Activated naive CD4-positive, alpha-beta T cell treated with anti-CD3 and anti-CD28 coated beads, Interleukin-2, amount 50 U/mL, for 24 hours (primary cell): ENCODE results near the gene RGP1.
A peak's percentile ranks its signal among the peaks of the same experiment; 100 is the strongest.

Experiments
- H3K27ac Mint-ChIP-seq: one replicate; pipeline ENCODE4 v1.8.0; 2021; ENCODE audit warnings: mild to moderate bottlenecking, mixed read lengths
- H3K27me3 Mint-ChIP-seq: one replicate; pipeline ENCODE4 v1.8.0; 2021; ENCODE audit warnings: mixed read lengths
- H3K36me3 Mint-ChIP-seq: one replicate; pipeline ENCODE4 v1.8.0; 2021; ENCODE audit warnings: mixed read lengths
- H3K4me1 Mint-ChIP-seq: one replicate; pipeline ENCODE4 v1.8.0; 2021; ENCODE audit warnings: mixed read lengths
- H3K4me3 Mint-ChIP-seq: one replicate; pipeline ENCODE4 v1.8.0; 2021; ENCODE audit warnings: mild to moderate bottlenecking, mixed read lengths
- H3K9me3 Mint-ChIP-seq: one replicate; pipeline ENCODE4 v1.8.0; 2021; ENCODE audit warnings: mixed read lengths

Gene RGP1, protein sequence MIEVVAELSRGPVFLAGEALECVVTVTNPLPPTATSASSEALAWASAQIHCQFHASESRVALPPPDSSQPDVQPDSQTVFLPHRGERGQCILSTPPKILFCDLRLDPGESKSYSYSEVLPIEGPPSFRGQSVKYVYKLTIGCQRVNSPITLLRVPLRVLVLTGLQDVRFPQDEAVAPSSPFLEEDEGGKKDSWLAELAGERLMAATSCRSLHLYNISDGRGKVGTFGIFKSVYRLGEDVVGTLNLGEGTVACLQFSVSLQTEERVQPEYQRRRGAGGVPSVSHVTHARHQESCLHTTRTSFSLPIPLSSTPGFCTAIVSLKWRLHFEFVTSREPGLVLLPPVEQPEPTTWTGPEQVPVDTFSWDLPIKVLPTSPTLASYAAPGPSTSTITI

DNA sequence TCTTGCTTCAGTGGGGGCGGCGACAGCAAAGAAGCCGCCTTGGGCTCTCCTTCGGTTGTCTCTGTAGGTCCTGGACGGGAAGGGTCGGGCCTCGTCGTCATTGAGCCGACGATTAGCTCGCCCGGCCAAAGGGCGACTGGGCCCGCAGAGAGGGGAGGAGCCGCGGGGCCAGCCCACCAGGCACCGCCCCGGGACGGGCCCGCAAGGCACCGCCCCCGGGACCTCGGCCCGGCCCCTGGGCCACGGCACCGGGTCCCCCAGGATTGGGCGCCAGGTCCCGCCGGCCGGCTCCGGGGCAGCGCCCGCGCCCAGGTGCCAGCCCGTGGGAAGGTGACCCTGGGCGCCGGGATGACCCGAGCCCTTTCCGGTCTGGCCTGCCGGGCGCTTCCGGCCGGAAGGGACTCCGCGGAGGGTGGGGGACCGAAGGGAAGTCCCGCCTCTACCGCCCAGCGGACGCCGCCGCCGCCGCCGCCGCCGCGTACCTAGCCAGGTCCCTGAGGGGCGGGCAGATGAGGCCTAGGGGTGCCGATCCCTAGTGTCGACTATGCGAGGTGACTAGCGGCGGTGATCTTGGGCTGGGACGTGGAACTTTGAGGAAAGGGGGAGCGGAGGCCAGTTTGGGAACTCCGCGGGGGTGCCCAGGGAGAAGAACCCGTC lies at the start of gene RGP1, which contains the start of gene GBA2:
RGP1 (plus strand) TSS at position 430 of the 657 bp plus-strand sequence. CDS start 469 bp downstream, outside the sequence.
GBA2 (minus strand) TSS at position 371 of the 657 bp plus-strand sequence. CDS start 524 bp downstream, outside the sequence.
- H3K27ac Mint-ChIP-seq: peak within 1 kb of the TSS; percentile 87
- H3K36me3 Mint-ChIP-seq: peaks cover 12% of the 10 kb centered on the region
- H3K4me1 Mint-ChIP-seq: peaks cover 37% of the 10 kb centered on the region
- H3K9me3 Mint-ChIP-seq: no peaks in the 10 kb centered on the region
- H3K4me3 Mint-ChIP-seq: peak within 1 kb of the TSS; percentile 92
- H3K27me3 Mint-ChIP-seq: no peaks in the 10 kb centered on the region

DNA sequence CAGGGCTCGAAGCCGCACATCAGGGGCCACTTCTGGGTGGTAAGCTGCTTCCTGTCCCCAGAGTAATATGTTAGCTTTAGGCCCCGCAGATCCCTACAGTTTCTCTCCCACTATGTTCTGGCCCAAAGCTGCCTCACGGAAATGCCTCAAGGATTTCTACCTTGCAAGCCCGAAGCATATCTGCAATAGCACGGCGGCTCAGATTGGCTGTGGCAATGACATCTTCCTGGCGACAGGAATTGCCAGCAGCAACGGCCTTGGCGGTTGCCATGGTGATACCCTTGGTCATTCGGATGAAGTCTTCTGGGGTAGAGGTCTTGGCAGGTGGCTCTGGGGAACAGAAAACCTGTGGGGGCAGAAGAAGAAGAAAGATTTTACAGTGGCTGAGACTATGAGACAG lies 49.1 kb upstream of the RGP1 start:
- Mint-ChIP-seq H3K4me1 (peaks cover 8% of the 10 kb centered on the region), H3K36me3 (peaks cover 13% of the 10 kb centered on the region), H3K27me3 (no peaks in the 10 kb centered on the region), H3K27ac (no peak overlapping the region), H3K9me3 (no peaks in the 10 kb centered on the region), H3K4me3 (no peak overlapping the region)

DNA sequence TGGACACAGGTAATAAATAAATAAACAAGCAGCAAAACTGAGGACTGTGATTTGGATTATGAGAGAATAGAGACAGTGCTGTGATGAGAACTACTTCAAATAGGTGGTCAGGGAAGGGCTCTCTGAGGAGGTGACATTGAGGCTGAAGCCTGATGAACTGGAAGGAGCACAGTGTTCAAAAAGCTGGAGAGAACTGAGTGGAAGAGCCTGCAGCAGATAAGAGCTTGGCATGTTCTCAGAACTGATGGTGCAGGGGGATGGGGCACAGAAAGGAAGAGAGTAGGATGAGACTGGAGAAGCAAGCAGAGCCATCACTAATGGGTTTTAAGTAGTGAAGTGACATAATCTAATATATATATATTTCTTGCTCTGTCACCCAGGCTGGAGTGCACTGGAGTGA lies 48.1 kb upstream of the RGP1 start:
- no peaks in the 10 kb centered on the region for H3K27me3 Mint-ChIP-seq
- H3K9me3 Mint-ChIP-seq: no peaks in the 10 kb centered on the region
- peaks cover 13% of the 10 kb centered on the region for H3K36me3 Mint-ChIP-seq
- peaks cover 8% of the 10 kb centered on the region for H3K4me1 Mint-ChIP-seq
- no peak overlapping the region for H3K27ac Mint-ChIP-seq
- H3K4me3 Mint-ChIP-seq: no peak overlapping the region

DNA sequence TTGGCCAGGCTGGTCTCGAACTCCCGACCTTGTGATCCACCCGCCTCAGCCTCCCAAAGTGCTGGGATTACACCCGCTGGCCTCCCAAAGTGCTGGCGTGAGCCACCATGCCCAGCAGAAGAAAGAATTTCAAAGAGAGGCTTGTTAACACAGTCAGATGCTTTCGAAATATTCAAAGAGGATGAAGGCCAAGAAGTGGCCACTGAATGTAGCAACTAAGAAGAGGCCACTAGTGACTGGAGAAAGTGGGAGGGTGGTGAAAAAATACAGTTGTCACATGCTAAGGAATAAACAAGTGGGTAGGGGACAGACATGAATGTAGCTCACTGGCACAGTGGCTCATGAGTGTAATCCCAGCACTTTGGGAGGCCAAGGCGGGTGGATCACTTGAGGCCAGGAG lies 46.4 kb upstream of the RGP1 start:
- no peak overlapping the region for H3K4me3 Mint-ChIP-seq
- H3K27me3 Mint-ChIP-seq: no peaks in the 10 kb centered on the region
- H3K36me3 Mint-ChIP-seq: peaks cover 16% of the 10 kb centered on the region
- no peak overlapping the region for H3K27ac Mint-ChIP-seq
- H3K9me3 Mint-ChIP-seq: no peaks in the 10 kb centered on the region
- no peaks in the 10 kb centered on the region for H3K4me1 Mint-ChIP-seq

- no peaks in the 10 kb centered on the region for H3K4me1 Mint-ChIP-seq
- H3K27me3 Mint-ChIP-seq: no peaks in the 10 kb centered on the region
- H3K27ac Mint-ChIP-seq: no peak overlapping the region
- no peaks in the 10 kb centered on the region for H3K9me3 Mint-ChIP-seq
- H3K4me3 Mint-ChIP-seq: no peak overlapping the region
- H3K36me3 Mint-ChIP-seq: peaks cover 19% of the 10 kb centered on the region
These were observed 45.0 kb upstream of the RGP1 start for GRCh38 chr9:35703906-35704672.

- no peak overlapping the region for H3K4me3 Mint-ChIP-seq
- H3K4me1 Mint-ChIP-seq: no peaks in the 10 kb centered on the region
- peaks cover 19% of the 10 kb centered on the region for H3K36me3 Mint-ChIP-seq
- no peaks in the 10 kb centered on the region for H3K9me3 Mint-ChIP-seq
- H3K27ac Mint-ChIP-seq: no peak overlapping the region
- H3K27me3 Mint-ChIP-seq: no peaks in the 10 kb centered on the region
These were observed 43.7 kb upstream of the RGP1 start for GRCh38 chr9:35705372-35705771.

DNA sequence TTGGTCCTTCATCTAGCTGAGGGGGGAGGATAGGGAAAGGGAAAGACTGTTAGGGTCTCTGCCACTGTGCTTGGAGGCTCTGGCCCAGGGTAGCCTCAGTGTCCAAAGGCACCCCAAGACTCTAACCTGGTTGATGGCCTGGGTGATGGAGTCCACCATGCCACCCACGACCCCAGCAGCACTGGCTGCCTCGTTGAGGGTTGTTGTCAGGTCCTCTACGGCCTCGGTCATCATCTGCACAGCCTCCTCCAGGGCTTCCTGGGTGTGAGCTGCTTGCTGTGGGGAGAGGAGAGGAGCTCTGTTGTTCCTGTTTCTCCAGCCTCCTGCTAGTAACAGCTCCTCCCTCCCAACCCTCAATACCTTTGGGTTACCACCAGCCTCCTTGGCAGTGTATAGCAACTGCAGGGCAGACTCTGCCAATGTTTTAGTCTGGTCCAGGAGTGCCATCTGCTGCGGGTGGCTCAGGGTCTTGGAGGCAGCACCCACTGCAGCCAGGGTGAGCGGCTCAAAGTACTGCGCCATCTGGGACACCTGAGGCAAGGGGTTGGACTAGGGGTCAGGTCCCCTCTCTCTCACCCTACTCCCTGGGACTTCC lies 43.2 kb upstream of the RGP1 start:
- no peaks in the 10 kb centered on the region for H3K27me3 Mint-ChIP-seq
- no peak overlapping the region for H3K4me3 Mint-ChIP-seq
- H3K36me3 Mint-ChIP-seq: peaks cover 21% of the 10 kb centered on the region
- no peak overlapping the region for H3K27ac Mint-ChIP-seq
- H3K4me1 Mint-ChIP-seq: no peaks in the 10 kb centered on the region
- no peaks in the 10 kb centered on the region for H3K9me3 Mint-ChIP-seq

DNA sequence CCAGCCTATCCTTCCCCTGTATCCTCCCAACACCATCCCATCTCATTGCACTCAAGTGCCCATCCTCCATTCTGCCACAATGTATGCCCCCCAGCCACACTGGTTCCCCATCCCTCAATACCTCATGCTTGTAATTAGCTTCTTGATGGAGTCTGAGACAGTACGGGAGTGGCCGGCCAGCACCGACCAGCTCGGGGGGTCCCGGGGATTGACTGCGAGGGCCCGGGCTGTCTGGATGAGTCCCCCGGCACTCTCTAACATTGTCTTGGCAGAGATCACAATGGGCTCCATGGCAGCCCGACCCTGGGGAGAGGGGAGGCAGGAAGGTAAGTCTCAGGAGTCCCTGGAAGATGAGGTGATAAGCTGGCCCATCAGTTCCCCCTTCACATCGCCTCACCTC lies 42.1 kb upstream of the RGP1 start:
- H3K9me3 Mint-ChIP-seq: no peaks in the 10 kb centered on the region
- no peaks in the 10 kb centered on the region for H3K27me3 Mint-ChIP-seq
- no peak overlapping the region for H3K27ac Mint-ChIP-seq
- H3K36me3 Mint-ChIP-seq: peaks cover 24% of the 10 kb centered on the region
- H3K4me3 Mint-ChIP-seq: no peak overlapping the region
- H3K4me1 Mint-ChIP-seq: no peaks in the 10 kb centered on the region

GRCh38 chr9:35708146-35708545 lies 40.9 kb upstream of the RGP1 start:
- Mint-ChIP-seq H3K27ac (no peak overlapping the region), H3K9me3 (no peaks in the 10 kb centered on the region), H3K27me3 (no peaks in the 10 kb centered on the region), H3K4me3 (no peak overlapping the region), H3K4me1 (no peaks in the 10 kb centered on the region), H3K36me3 (peaks cover 27% of the 10 kb centered on the region)

GRCh38 chr9:35710818-35711500 lies 38.1 kb upstream of the RGP1 start:
- no peaks in the 10 kb centered on the region for H3K9me3 Mint-ChIP-seq

DNA sequence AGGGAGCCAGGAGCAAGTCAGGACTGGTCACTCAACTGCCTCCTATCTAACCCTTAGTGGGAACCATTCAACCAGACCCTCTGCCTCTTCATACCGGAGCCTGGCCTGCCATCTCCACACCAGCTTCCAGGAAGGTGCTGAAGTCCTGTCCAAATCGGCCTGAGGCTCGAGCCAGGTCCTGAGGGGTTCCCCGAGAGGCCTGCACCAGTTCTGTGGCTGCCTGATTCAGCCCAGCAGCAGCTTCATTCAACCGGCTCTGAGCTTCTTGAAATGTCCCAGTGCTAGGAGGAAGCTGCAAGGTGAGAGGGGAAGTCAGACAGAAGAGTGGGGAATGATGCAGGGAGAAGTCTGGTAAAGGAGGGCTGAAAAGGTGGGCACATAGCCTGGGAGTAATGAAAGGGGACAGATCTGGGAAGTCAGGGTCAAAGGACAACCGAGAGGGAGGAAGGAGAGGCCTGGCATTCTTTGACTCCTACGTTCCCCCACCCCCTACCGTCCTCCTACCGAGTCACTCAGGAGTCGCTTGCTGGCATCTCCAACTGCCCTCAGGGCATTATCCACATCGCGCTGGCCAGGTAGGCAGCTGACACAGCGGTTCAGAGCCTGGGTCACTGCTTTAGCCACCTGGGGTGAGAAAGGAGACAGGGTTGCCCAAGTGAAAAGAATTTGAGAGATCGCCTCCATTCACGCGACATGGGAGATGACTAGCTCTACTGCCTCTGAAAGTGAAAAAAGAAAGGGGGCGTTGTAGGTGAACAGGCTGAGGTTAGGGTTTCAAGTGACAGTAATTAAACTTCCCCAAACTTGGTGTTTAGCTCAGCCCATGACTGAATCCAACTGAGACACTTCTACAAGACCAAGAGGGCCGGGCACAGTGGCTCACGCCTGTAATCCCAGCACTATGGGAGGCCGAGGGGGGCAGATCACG lies 37.3 kb upstream of the RGP1 start:
- Mint-ChIP-seq H3K4me3 (no peak overlapping the region), H3K27ac (no peak overlapping the region), H3K4me1 (no peaks in the 10 kb centered on the region), H3K27me3 (no peaks in the 10 kb centered on the region), H3K9me3 (no peaks in the 10 kb centered on the region), H3K36me3 (peaks cover 31% of the 10 kb centered on the region)

More at GRCh38 chr9:35710818-35711500, 38.1 kb upstream of the RGP1 start:
- Mint-ChIP-seq H3K4me1 (no peaks in the 10 kb centered on the region), H3K36me3 (peaks cover 30% of the 10 kb centered on the region), H3K27me3 (no peaks in the 10 kb centered on the region), H3K27ac (no peak overlapping the region), H3K4me3 (no peak overlapping the region)

- Mint-ChIP-seq H3K9me3 (no peaks in the 10 kb centered on the region), H3K4me3 (no peak overlapping the region), H3K27me3 (no peaks in the 10 kb centered on the region), H3K27ac (no peak overlapping the region), H3K36me3 (peaks cover 25% of the 10 kb centered on the region), H3K4me1 (no peaks in the 10 kb centered on the region)
These were observed 36.2 kb upstream of the RGP1 start for GRCh38 chr9:35712762-35713400.

DNA sequence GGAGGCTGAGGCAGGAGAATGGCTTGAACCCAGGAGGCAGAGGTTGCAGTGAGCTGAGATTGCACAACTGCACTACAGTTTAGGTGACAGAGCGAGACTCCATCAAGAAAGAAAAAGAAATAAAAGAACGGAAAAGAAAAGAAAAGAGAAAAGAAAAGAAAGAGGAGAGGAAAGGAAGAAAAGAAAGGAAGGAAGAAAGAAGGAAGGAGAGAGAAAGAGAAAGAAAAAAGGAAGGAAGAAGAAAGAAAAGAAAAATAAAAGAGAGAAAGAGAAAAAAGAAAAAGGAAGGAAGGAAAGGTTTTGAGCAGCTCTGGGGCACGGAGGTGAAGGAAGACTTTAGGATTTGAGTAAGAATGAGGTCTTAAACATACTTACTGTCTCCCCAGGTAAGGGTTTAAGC lies 35.5 kb upstream of the RGP1 start:
- no peak overlapping the region for H3K27ac Mint-ChIP-seq
- H3K4me3 Mint-ChIP-seq: no peak overlapping the region
- H3K9me3 Mint-ChIP-seq: no peaks in the 10 kb centered on the region
- H3K4me1 Mint-ChIP-seq: no peaks in the 10 kb centered on the region
- no peaks in the 10 kb centered on the region for H3K27me3 Mint-ChIP-seq
- peaks cover 25% of the 10 kb centered on the region for H3K36me3 Mint-ChIP-seq

DNA sequence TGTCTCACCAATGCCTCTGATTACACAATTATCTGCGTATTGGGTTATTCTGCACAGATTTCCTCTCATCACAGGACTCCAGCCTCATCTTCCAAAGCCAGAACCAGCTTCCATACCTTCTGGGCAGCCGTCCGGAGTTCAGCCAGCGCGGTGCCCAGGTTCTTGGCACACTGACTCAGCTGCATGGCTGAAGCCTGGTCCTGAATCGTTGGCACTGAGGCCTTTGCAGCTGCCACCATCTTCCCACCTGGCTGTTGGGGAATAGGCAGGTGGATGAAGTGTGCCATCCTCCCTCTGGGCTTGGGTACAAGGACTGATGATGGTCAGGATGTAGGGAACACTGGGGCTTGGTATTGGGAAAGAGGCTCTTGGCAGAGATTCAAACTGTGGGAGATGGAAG lies 35.0 kb upstream of the RGP1 start:
- Mint-ChIP-seq H3K4me1 (no peaks in the 10 kb centered on the region), H3K36me3 (peaks cover 22% of the 10 kb centered on the region), H3K27me3 (no peaks in the 10 kb centered on the region), H3K9me3 (no peaks in the 10 kb centered on the region), H3K27ac (no peak overlapping the region), H3K4me3 (no peak overlapping the region)
